Mesenchymal stem cell (in vitro differentiated cells and primary cell): ENCODE measurements around the gene CCSER1.

Experiments used
- DNase-seq: peaks from one replicate; pipeline ENCODE4 v3.0.0-alpha.2; 2013
- H2AFZ ChIP-seq: one replicate; pipeline ENCODE4 v1.6.1; 2013; ENCODE audit warnings: low read depth, mild to moderate bottlenecking, control low read depth, inconsistent platforms, low read length, moderate library complexity
- H2AK5ac ChIP-seq: 2 replicates; pipeline ENCODE4 v1.6.1; 2013; ENCODE audit warnings: low read length, moderate library complexity, mild to moderate bottlenecking, inconsistent platforms; ENCODE audit not compliant: severe bottlenecking
- H2BK120ac ChIP-seq: one replicate; pipeline ENCODE4 v1.6.1; 2013; ENCODE audit warnings: low read depth, mild to moderate bottlenecking, inconsistent platforms, low read length, moderate library complexity
- H2BK12ac ChIP-seq, 2 experiments: one replicate each; pipeline ENCODE4 v1.6.1; 2013; ENCODE audit warnings: inconsistent platforms in 2 of 2, low read length in 2 of 2, mild to moderate bottlenecking in 2 of 2, moderate library complexity in 2 of 2, control low read depth in 1 of 2
- H2BK15ac ChIP-seq: one replicate; pipeline ENCODE4 v1.6.1; 2013; ENCODE audit warnings: mild to moderate bottlenecking, low read depth, inconsistent platforms; ENCODE audit not compliant: poor library complexity, severe bottlenecking
- H2BK5ac ChIP-seq: 2 replicates; pipeline ENCODE4 v1.6.1; 2013; ENCODE audit warnings: low read depth, mild to moderate bottlenecking, low read length, control low read depth, inconsistent platforms; ENCODE audit not compliant: poor library complexity, severe bottlenecking
- H3K14ac ChIP-seq, 2 experiments: one replicate each; pipeline ENCODE4 v1.6.1; 2013; ENCODE audit warnings: inconsistent platforms in 2 of 2, low read length in 2 of 2, control low read depth in 1 of 2, mild to moderate bottlenecking in 1 of 2, moderate library complexity in 1 of 2
- H3K18ac ChIP-seq, 2 experiments: one replicate each; pipeline ENCODE4 v1.6.1; 2013; ENCODE audit warnings: inconsistent platforms in 2 of 2, low read length in 2 of 2, control low read depth in 1 of 2, low read depth in 1 of 2, mild to moderate bottlenecking in 1 of 2
- H3K23ac ChIP-seq, 2 experiments: one replicate each; pipeline ENCODE4 v1.6.1; 2013; ENCODE audit warnings: inconsistent platforms in 2 of 2, low read length in 2 of 2, mild to moderate bottlenecking in 2 of 2, moderate library complexity in 2 of 2, control low read depth in 1 of 2
- H3K27ac ChIP-seq: 2 replicates; pipeline ENCODE4 v1.5.1; 2013; ENCODE audit warnings: mild to moderate bottlenecking, moderate library complexity, low read length, control low read depth, inconsistent platforms; ENCODE audit not compliant: poor library complexity, severe bottlenecking
- H3K27me3 ChIP-seq, 2 experiments: 2 replicates each; pipeline versions ENCODE4 v1.6.1 to v1.7.0; 2013; ENCODE audit warnings: low read length in 2 of 2, mild to moderate bottlenecking in 2 of 2, moderate library complexity in 2 of 2, control low read depth in 1 of 2, inconsistent platforms in 1 of 2; ENCODE audit not compliant: control insufficient read depth in 1 of 2, insufficient read depth in 1 of 2
- H3K36me3 ChIP-seq, 2 experiments: 2 replicates each; pipeline versions ENCODE4 v1.6.1 to v1.7.0; 2013; ENCODE audit warnings: low read length in 2 of 2, control low read depth in 1 of 2, inconsistent platforms in 1 of 2, low read depth in 1 of 2, mild to moderate bottlenecking in 1 of 2; ENCODE audit not compliant: insufficient read depth in 2 of 2, control insufficient read depth in 1 of 2
- H3K4ac ChIP-seq, 2 experiments: one replicate each; pipeline ENCODE4 v1.6.1; 2013; ENCODE audit warnings: inconsistent platforms in 2 of 2, low read length in 2 of 2, mild to moderate bottlenecking in 2 of 2, moderate library complexity in 2 of 2, control low read depth in 1 of 2, low read depth in 1 of 2
- H3K4me1 ChIP-seq: 2 replicates; pipeline ENCODE4 v1.6.1; 2013; ENCODE audit warnings: low read depth, low read length, control low read depth; ENCODE audit not compliant: control insufficient read depth, insufficient read depth
- H3K4me2 ChIP-seq: 2 replicates; pipeline ENCODE4 v1.6.1; 2013; ENCODE audit warnings: low read length, mild to moderate bottlenecking, inconsistent platforms; ENCODE audit not compliant: poor library complexity, severe bottlenecking
- H3K4me3 ChIP-seq, 2 experiments: 2 replicates each; pipeline versions ENCODE4 v1.5.1 to v1.7.0; 2013; ENCODE audit warnings: low read length in 2 of 2, mild to moderate bottlenecking in 2 of 2, control low read depth in 1 of 2, low read depth in 1 of 2; ENCODE audit not compliant: insufficient read depth in 1 of 2
- H3K79me1 ChIP-seq: replicated peaks from 2 replicates; pipeline ENCODE4 v1.6.1; 2013; ENCODE audit warnings: mild to moderate bottlenecking, control low read depth, low read length, inconsistent platforms; ENCODE audit not compliant: poor library complexity, severe bottlenecking
- H3K9ac ChIP-seq: 2 replicates; pipeline ENCODE4 v1.7.0; 2013; ENCODE audit warnings: mild to moderate bottlenecking, low read length, moderate library complexity
- H3K9me3 ChIP-seq: 2 replicates; pipeline ENCODE4 v1.7.0; 2013; ENCODE audit warnings: mild to moderate bottlenecking, low read length; ENCODE audit not compliant: control insufficient read depth
- H4K8ac ChIP-seq: one replicate; pipeline ENCODE4 v1.6.1; 2013; ENCODE audit warnings: inconsistent platforms, mild to moderate bottlenecking, low read length, moderate library complexity
- H4K91ac ChIP-seq: one replicate; pipeline ENCODE4 v1.6.1; 2013; ENCODE audit warnings: mild to moderate bottlenecking, low read length, inconsistent platforms
- WGBS: methylation state at CpG from one replicate; pipeline ENCODE4 v1.1.7; 2013; ENCODE audit warnings: mixed read lengths; 5-methylcytosine and 5-hydroxymethylcytosine counted together

The CCSER1 gene

DNA sequence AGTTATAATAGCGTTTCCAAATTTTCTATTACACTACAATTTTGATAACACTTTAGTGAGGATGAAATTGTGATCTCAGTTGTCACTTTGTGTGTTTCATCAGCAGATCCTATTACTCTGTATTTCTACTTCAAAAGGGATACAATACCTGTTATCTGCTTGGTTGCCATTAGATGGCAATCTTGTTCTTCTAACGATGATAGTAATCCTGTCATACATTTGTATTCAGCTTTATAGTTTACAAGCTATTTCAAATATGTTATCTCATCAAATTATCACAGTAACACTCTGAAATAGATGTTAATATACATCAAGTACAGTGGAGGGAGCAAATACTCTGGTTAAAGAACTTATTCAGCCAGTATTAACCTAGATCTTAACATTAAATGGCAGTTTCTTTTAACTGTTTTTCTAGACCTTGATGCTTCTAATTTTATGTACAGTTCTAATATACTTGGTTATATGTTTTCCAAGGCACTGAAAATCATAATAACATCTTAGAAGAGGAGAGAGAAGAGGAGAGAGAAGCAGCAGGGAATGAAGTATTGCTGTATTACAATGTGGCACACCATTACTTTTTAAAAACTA, 292.0 kb downstream of the CCSER1 start:
- Histone ChIP-seq H2BK15ac (no peak overlapping the region), H4K8ac (no peak overlapping the region), H2AK5ac (no peak overlapping the region), H3K14ac (no peak overlapping the region), H3K27ac (no peak overlapping the region), H2BK5ac (no peak overlapping the region), H3K27me3 (no peaks in the 10 kb centered on the region), H2BK120ac (no peak overlapping the region), H3K9ac (no peak overlapping the region), H4K91ac (no peak overlapping the region), H3K4ac (no peak overlapping the region), H3K18ac (no peak overlapping the region), H3K9me3 (no peaks in the 10 kb centered on the region), H3K23ac (no peak overlapping the region), H3K79me1 (no peaks in the 10 kb centered on the region), H3K36me3 (no peaks in the 10 kb centered on the region), H2BK12ac (no peak overlapping the region), H3K4me1 (no peaks in the 10 kb centered on the region), H3K4me3 (no peak overlapping the region), H3K4me2 (no peak overlapping the region), H2AFZ (no peak overlapping the region)
- peak; percentile 47 for DNase-seq
- no CpG with 5 or more reads among the region's 2 CpGs for WGBS

DNA sequence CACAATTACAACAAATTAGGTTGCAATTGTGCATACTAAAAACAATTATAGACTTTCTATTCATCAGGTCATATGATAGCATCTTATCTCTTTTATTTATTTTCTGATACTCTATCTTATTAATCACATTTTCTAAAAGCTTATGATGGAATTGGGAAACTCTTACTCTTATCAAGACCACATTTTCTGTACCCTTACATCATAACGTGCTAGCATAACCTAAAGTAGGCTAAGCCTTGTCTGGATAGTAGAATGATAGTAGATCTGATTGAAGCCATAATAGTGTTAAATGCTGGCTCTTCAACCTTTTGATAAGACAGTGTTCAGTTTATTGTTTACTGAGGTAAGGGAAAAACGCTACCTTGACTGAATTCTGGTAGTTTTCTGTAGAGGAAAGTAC, 294.0 kb downstream of the CCSER1 start:
- Histone ChIP-seq H3K9me3 (no peaks in the 10 kb centered on the region), H3K18ac (no peak overlapping the region), H3K4me1 (no peaks in the 10 kb centered on the region), H2BK15ac (no peak overlapping the region), H3K36me3 (no peaks in the 10 kb centered on the region), H2BK5ac (no peak overlapping the region), H2BK120ac (no peak overlapping the region), H3K23ac (no peak overlapping the region), H2AFZ (no peak overlapping the region), H2BK12ac (no peak overlapping the region), H2AK5ac (no peak overlapping the region), H3K14ac (no peak overlapping the region), H3K4me2 (no peak overlapping the region), H4K91ac (no peak overlapping the region), H3K4ac (no peak overlapping the region), H4K8ac (no peak overlapping the region), H3K27me3 (no peaks in the 10 kb centered on the region), H3K9ac (no peak overlapping the region), H3K4me3 (no peak overlapping the region), H3K27ac (no peak overlapping the region), H3K79me1 (no peaks in the 10 kb centered on the region)
- no peak for DNase-seq
- 80% methylated on average over 2 of the region's 2 CpGs for WGBS

GRCh38 chr4:90425893-90426292, 298.7 kb downstream of the CCSER1 start:
- H3K14ac ChIP-seq = no peak overlapping the region
- WGBS = 90% methylated on average over 5 of the region's 5 CpGs
- H4K91ac ChIP-seq = no peak overlapping the region
- H2BK12ac ChIP-seq = no peak overlapping the region
- no peak overlapping the region for H3K23ac ChIP-seq
- H2BK120ac ChIP-seq = no peak overlapping the region
- no peak overlapping the region for H2AK5ac ChIP-seq
- no peaks in the 10 kb centered on the region for H3K4me1 ChIP-seq
- no peak overlapping the region for H4K8ac ChIP-seq
- no peak overlapping the region for H3K4me3 ChIP-seq
- H3K79me1 ChIP-seq = no peaks in the 10 kb centered on the region
- no peaks in the 10 kb centered on the region for H3K36me3 ChIP-seq
- H3K27me3 ChIP-seq = no peaks in the 10 kb centered on the region
- no peaks in the 10 kb centered on the region for H3K9me3 ChIP-seq
- H3K27ac ChIP-seq = no peak overlapping the region
- H3K4me2 ChIP-seq = no peak overlapping the region
- no peak overlapping the region for H3K18ac ChIP-seq
- no peak overlapping the region for H2BK15ac ChIP-seq
- no peak overlapping the region for H2AFZ ChIP-seq
- no peak overlapping the region for H2BK5ac ChIP-seq
- DNase-seq = no peak
- H3K9ac ChIP-seq = no peak overlapping the region
- H3K4ac ChIP-seq = no peak overlapping the region

- Histone ChIP-seq H4K8ac (no peak overlapping the region), H3K27ac (no peak overlapping the region), H4K91ac (no peak overlapping the region), H3K36me3 (no peaks in the 10 kb centered on the region), H3K4ac (no peak overlapping the region), H3K9me3 (no peaks in the 10 kb centered on the region), H3K18ac (no peak overlapping the region), H2BK15ac (no peak overlapping the region), H3K9ac (no peak overlapping the region), H2AK5ac (no peak overlapping the region), H2AFZ (no peak overlapping the region), H3K4me2 (no peak overlapping the region), H2BK120ac (no peak overlapping the region), H3K14ac (no peak overlapping the region), H2BK12ac (no peak overlapping the region), H3K79me1 (no peaks in the 10 kb centered on the region), H3K4me1 (no peaks in the 10 kb centered on the region), H3K4me3 (no peak overlapping the region), H2BK5ac (no peak overlapping the region), H3K27me3 (no peaks in the 10 kb centered on the region), H3K23ac (no peak overlapping the region)
- DNase-seq = no peak
Observed at GRCh38 chr4:90438522-90438921, 311.3 kb downstream of the CCSER1 start.
